ENCODE data around the gene ZP3.
"Not testable (repeated sequence)": the region's sequence is repeated elsewhere in the genome, so short reads cannot be mapped to it uniquely, and the experiment has no call there.

ZP3 gene

DNA sequence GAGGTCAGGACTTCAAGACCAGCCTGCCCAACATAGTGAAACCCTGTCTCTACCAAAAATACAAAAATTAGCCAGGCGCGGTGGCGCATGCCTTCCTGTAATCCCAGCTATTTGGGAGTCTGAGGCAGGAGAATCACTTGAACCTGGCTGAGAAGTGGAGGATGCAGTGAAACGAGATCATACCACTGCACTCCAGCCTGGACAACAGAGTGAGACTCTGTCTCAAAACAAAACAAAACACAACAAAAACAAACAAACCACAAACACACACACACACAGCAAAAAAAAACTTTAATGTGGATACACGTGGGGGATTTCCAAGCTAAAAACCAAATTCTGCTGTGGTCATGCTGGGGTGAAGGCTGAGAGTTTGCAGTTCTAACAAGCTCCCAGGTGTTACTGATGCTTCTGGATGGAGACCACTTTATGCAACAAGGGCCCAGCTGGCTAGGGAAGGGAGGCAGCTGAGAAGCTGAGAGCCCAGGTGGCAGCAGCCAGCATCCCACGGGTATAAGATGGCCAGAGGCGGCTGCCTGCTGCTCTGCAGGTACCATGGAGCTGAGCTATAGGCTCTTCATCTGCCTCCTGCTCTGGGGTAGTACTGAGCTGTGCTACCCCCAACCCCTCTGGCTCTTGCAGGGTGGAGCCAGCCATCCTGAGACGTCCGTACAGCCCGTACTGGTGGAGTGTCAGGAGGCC is at the start of gene ZP3:
Gene ZP3, plus strand, starts transcription at position 538 of the 699 bp plus-strand sequence. Its CDS starts 15 bp downstream, at position 553.
- no peak for DNase-seq (ENCODE audit: low read depth)

GRCh38 chr7:76375251-76375650 is 49.5 kb upstream of the ZP3 start:
- H3K4me3 ChIP-seq (ENCODE audit: low read depth, low read length) = no peak overlapping the region
- no peak for DNase-seq (ENCODE audit: low read depth)

More for the DNA sequence above, at the start of gene ZP3:
- H3K4me3 ChIP-seq (ENCODE audit: low read depth, low read length) = no peak within 1 kb of the TSS

GRCh38 chr7:76377186-76377918 is 47.4 kb upstream of the ZP3 start:
- H3K4me3 ChIP-seq (ENCODE audit: low read depth, low read length) = no peak overlapping the region
- no peak for DNase-seq (ENCODE audit: low read depth)

DNA sequence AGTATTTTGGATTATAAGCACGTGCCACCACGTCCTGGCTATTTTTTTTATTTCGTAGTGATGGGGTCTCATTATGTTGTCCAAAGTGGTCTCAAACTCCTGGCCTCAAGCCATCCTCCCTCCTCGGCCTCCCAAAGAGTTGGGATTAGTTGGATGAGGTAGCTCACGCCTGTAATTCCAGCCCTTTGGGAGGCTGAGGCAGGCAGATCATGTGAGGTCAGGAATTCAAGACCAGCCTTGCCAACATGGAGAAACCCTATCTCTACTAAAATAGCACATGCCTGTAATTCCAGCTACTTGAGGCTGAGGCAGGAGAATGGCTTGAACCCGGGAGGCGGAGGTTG is 44.2 kb upstream of the ZP3 start:
- H3K4me3 ChIP-seq (ENCODE audit: low read depth, low read length) = peak overlapping the region; percentile 35

GRCh38 chr7:76381814-76382213 is 42.9 kb upstream of the ZP3 start:
- no peak overlapping the region for H3K4me3 ChIP-seq (ENCODE audit: low read depth, low read length)
- DNase-seq (ENCODE audit: low read depth) = no peak

More for the DNA sequence above, 44.2 kb upstream of the ZP3 start:
- DNase-seq (ENCODE audit: low read depth) = no peak

DNA sequence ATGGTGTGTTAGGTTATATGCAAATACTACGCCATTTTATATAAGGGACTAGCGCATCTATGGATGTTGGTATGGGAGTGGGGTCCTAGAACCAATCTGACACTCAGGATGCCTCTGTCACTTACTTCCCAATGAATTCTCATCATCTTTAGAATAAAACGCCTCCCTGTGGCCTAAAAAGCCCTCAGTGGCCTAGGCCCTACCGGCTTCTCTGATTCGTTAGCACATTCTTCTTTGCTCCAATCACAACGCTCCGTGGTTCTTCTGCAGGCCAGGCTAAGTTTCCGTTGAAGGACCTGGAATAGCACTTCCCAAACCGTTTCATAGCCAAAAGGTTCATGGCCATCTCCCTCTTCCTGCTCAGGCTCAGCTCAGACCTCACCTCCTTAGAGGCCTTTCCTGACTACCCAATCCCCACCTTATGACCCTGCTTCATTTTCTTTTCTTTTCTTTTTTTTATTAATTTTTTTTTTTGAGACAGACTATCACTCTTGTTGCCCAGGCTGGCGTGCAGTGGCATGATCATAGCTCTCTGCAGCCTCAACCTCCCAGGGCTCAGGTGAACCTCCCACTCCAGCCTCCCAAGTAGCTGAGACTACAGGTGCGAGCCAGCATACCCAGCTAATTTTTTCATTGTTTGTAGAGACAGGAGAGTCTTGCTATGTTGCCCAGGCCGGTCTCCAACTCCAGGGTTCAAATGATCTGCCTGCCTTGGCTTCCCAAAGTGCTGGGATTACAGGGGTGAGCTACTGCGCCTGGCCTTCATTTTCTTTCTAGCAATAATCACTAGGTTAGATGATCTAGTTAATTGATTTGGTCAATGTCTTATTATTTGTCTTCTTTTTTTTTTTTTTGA is 41.4 kb upstream of the ZP3 start:
- DNase-seq (ENCODE audit: low read depth) = no peak
- no peak overlapping the region for H3K4me3 ChIP-seq (ENCODE audit: low read depth, low read length)

- no peak for DNase-seq (ENCODE audit: low read depth)
These were observed 38.0 kb upstream of the ZP3 start for GRCh38 chr7:76386691-76387260.

GRCh38 chr7:76387789-76388188 is 37.0 kb upstream of the ZP3 start:
- not testable (repeated sequence) for DNase-seq (ENCODE audit: low read depth); H3K4me3 ChIP-seq (ENCODE audit: low read depth, low read length)

More at GRCh38 chr7:76386691-76387260, 38.0 kb upstream of the ZP3 start:
- no peak overlapping the region for H3K4me3 ChIP-seq (ENCODE audit: low read depth, low read length)

DNA sequence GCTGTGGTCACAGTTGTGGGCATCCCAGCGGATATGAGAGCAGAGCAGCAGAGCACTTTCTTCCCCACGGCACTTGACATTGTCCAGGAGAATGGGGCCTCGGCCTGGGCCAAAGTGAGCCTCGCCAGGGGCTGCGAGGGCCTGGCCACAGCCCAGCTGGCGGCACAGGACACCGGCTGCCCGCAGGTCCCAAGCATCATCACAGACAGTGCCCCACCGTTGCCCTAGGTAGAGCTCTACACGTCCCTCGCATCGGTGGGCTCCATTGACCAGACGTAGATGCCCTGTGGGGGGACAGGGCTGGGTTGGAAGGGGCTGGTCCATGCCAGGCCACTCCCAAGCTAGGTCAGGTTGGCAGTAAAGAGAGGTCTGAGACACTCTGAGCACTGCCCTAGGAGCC is 34.7 kb upstream of the ZP3 start:
- H3K4me3 ChIP-seq (ENCODE audit: low read depth, low read length) = no peak overlapping the region
- no peak for DNase-seq (ENCODE audit: low read depth)

DNA sequence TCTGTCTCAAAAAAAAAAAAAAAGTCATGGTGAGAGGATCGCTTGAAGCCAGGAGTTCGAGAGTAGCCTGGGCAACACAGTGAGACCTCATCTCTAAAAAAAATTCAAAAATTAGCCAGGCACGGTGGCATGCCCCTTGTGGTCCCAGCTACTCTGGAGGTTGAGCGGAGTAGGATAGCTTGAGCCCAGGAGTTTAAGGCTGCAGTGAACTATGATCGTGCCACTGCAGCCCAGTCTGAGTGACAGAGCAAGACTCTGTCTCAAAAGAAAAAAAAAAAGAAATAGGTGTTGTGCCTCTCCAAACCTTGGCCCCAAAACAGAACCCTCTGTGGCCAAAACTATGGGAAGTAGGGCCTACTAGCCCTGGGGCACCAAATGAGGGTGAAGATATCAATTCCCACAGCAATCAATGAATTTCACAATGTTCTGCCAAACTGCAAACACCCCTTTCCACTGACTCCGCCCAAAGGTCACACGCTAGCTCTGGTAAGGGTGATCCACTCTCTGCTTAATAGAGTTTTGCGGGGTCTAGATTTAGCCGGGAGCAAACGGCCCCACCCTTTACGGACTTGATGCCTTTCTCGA is 32.1 kb upstream of the ZP3 start:
- no peak for DNase-seq (ENCODE audit: low read depth)
- peak overlapping the region; percentile 59 for H3K4me3 ChIP-seq (ENCODE audit: low read depth, low read length)

DNA sequence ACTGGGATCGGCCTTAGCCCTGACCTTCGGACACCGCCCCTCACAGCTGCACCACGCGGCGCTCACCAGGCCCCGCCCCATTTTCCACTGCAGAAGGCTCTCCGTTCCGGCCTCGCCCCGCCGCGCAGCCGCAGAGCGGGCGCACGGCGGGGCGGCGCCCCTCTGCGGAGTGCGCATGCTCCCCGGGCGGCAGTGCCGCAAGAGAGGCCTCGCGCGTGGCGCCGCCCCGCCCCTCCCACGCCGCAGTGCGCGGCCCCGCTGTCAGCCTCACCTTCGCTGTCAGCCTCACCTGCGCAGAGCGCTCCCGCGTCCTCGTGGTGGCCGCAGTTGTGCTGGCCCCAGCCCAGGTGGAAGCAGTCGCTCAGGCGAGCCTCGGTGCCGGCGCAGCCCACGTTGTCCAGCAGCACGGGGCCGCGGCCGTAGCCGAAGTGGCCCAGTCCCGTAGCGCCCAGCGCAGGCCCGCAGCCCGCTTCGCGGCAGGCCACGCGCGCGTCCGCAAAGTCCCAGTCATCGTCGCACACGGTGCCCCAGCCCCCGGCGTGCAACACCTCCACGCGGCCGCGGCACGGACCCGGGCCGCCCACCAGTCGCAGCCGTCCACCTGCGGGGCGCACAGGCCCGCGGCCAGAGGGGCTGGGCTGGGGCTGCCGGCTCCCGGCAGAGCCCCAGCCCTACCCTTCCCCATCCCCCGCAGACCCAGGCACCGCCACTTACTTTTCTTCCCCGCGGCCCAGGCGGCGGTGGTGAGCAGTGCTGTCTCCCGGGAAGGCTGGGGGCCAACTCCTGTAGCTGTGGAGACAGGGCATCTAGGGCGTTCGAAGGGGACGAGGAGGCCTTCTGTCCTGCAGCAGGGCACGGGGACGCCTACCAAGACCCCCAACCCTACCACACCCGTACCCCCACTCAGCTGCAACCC is 31.4 kb upstream of the ZP3 start:
- DNase-seq (ENCODE audit: low read depth) = no peak

GRCh38 chr7:76394957-76395356 is 29.8 kb upstream of the ZP3 start:
- no peak overlapping the region for H3K4me3 ChIP-seq (ENCODE audit: low read depth, low read length)
- DNase-seq (ENCODE audit: low read depth) = no peak

More for the DNA sequence above, 31.4 kb upstream of the ZP3 start:
- peak overlapping the region; percentile 59 for H3K4me3 ChIP-seq (ENCODE audit: low read depth, low read length)

DNA sequence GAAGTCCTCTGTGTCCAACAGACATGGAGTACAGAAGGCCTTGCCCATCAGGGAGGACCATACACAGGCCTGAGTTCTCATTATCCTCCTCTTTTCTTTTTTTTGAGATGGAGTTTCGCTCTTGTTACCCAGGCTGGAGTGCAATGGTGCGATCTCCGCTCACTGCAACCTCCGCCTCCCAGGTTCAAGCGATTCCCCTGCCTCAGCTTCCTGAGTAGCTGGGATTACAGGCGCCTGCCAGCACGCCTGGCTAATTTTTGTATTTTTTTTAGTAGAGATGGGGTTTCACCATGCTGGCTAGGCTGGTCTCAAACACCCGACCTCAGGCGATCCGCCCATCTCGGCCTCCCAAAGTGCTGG is 29.2 kb upstream of the ZP3 start:
- not testable (repeated sequence) for DNase-seq (ENCODE audit: low read depth); H3K4me3 ChIP-seq (ENCODE audit: low read depth, low read length)

DNA sequence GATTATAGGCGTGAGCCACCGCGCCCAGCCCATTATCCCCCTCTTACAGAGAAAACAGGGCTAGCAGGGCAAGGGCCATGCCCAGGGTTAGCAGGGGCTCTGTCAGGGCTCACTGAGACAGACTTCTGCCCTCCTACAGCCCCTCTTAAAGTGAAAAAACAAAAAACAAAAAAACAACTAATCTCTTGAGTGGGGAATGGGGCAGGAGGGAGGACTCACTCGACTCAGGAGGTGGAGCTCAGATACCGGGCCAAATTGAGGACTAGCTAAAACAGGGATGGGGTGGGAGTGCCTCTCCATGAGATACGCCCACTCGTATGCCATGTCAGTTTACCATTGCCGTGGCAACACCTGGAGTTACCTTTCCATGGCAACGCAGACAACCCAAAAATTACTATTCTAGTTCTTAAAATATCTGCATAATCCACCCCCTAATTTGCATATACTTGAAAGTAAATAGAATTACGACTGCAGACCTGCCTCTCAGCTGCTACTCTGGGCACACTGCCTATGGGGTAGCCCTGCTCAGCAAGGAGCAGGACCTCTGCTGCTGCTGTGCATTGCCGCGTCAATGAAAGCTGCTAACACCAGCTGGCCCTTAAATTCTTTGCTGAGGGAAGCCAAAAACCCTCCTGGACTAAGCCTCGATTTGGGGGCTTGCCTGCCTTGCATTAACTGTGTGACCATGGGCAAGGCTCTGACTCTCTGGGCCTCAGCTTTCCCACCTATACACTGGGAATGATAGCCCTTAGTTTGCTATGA is 28.6 kb upstream of the ZP3 start:
- H3K4me3 ChIP-seq (ENCODE audit: low read depth, low read length) = no peak overlapping the region

GRCh38 chr7:76396864-76397263 is 27.9 kb upstream of the ZP3 start:
- H3K4me3 ChIP-seq (ENCODE audit: low read depth, low read length) = peak overlapping the region; percentile 46

More for the DNA sequence above, 28.6 kb upstream of the ZP3 start:
- DNase-seq (ENCODE audit: low read depth) = no peak

DNA sequence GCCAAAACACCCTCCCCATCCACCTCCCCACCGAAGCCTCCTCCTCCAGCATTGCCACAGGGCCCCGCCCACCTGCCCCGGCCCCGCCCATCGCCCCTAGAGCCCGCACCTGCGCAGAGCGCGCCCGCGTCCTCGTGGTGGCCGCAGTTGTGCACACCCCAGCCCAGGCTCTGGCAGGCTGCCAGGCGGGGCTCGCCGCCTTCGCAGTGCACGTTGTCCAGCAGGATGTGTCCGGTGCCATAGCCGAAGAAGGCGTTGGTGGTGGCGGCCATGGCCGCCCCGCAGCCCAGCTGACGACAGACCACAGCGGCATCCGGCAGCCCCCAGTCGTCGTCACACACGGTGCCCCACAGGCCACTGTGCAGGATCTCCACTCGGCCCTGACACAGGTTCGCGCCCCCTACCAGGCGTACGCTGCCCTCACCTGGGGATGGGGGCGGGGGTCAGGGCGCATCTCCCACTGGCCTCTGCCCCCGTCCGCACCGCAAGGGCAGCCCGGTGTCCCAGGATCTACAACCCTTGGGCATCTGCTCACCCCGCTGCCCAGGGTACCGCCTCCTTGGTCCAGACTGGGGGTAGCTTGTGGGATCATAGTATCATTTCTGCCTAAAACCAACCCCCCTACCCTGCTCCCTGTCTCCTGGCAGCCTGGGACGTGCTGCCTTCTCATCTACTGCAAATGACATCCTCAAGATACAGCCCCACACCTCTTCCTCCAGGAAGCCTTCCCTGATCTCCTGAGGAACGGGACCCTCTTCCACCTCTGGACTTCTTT is 27.2 kb upstream of the ZP3 start:
- DNase-seq (ENCODE audit: low read depth) = no peak
- peak overlapping the region; percentile 46 for H3K4me3 ChIP-seq (ENCODE audit: low read depth, low read length)

More at GRCh38 chr7:76396864-76397263, 27.9 kb upstream of the ZP3 start:
- DNase-seq (ENCODE audit: low read depth) = no peak

- H3K4me3 ChIP-seq (ENCODE audit: low read depth, low read length) = no peak overlapping the region
- DNase-seq (ENCODE audit: low read depth) = no peak
These were observed 24.5 kb upstream of the ZP3 start for GRCh38 chr7:76400248-76400647.
